Measurements from ENCODE around the gene EPS8L2.
A peak's percentile ranks its signal among the peaks of the same experiment; 100 is the strongest.

The EPS8L2 gene

GRCh38 chr11:721741-722345, 15.8 kb downstream of the EPS8L2 start:
- H3K27ac Mint-ChIP-seq, result no peak overlapping the region
- H3K9me3 Mint-ChIP-seq, result no peaks in the 10 kb centered on the region
- no peak for DNase-seq (ENCODE audit: low spot score)
- peak overlapping the region; percentile 54 for H3K4me3 Mint-ChIP-seq
- H3K4me1 Mint-ChIP-seq (ENCODE audit: low read depth), result peaks cover 10% of the 10 kb centered on the region
- H3K36me3 Mint-ChIP-seq (ENCODE audit: low read depth), result no peaks in the 10 kb centered on the region
- H3K27me3 Mint-ChIP-seq (ENCODE audit: low read depth), result peaks cover 35% of the 10 kb centered on the region

GRCh38 chr11:722346-722811, 16.3 kb downstream of the EPS8L2 start:
- Mint-ChIP-seq H3K4me3 (no peak overlapping the region), H3K27ac (no peak overlapping the region), H3K4me1 (ENCODE audit: low read depth) (peaks cover 10% of the 10 kb centered on the region), H3K27me3 (ENCODE audit: low read depth) (peaks cover 35% of the 10 kb centered on the region), H3K9me3 (no peaks in the 10 kb centered on the region), H3K36me3 (ENCODE audit: low read depth) (no peaks in the 10 kb centered on the region)
- DNase-seq (ENCODE audit: low spot score), result no peak

- Mint-ChIP-seq H3K4me3 (peak overlapping the region; percentile 74), H3K9me3 (no peaks in the 10 kb centered on the region), H3K36me3 (ENCODE audit: low read depth) (no peaks in the 10 kb centered on the region), H3K27me3 (ENCODE audit: low read depth) (peaks cover 35% of the 10 kb centered on the region), H3K4me1 (ENCODE audit: low read depth) (peaks cover 10% of the 10 kb centered on the region), H3K27ac (no peak overlapping the region)
- DNase-seq (ENCODE audit: low spot score), result peak; percentile 46
These were observed 17.3 kb downstream of the EPS8L2 start for GRCh38 chr11:723120-723883.

GRCh38 chr11:724049-724777, 18.2 kb downstream of the EPS8L2 start:
- peak overlapping the region; percentile 29 for H3K4me3 Mint-ChIP-seq
- H3K27me3 Mint-ChIP-seq (ENCODE audit: low read depth), result peaks cover 31% of the 10 kb centered on the region
- no peaks in the 10 kb centered on the region for H3K9me3 Mint-ChIP-seq
- no peak overlapping the region for H3K27ac Mint-ChIP-seq
- H3K36me3 Mint-ChIP-seq (ENCODE audit: low read depth), result no peaks in the 10 kb centered on the region
- no peak for DNase-seq (ENCODE audit: low spot score)
- peaks cover 10% of the 10 kb centered on the region for H3K4me1 Mint-ChIP-seq (ENCODE audit: low read depth)

- Mint-ChIP-seq H3K36me3 (ENCODE audit: low read depth) (no peaks in the 10 kb centered on the region), H3K27ac (no peak overlapping the region), H3K4me3 (peak overlapping the region; percentile 77), H3K27me3 (ENCODE audit: low read depth) (peaks cover 25% of the 10 kb centered on the region), H3K9me3 (no peaks in the 10 kb centered on the region), H3K4me1 (ENCODE audit: low read depth) (peaks cover 10% of the 10 kb centered on the region)
- DNase-seq (ENCODE audit: low spot score), result no peak
These were observed 18.9 kb downstream of the EPS8L2 start for GRCh38 chr11:724778-725386.

GRCh38 chr11:725624-726202, 19.7 kb downstream of the EPS8L2 start:
- H3K4me3 Mint-ChIP-seq, result peak overlapping the region; percentile 77
- no peak for DNase-seq (ENCODE audit: low spot score)
- no peaks in the 10 kb centered on the region for H3K36me3 Mint-ChIP-seq (ENCODE audit: low read depth)
- H3K27ac Mint-ChIP-seq, result no peak overlapping the region
- H3K9me3 Mint-ChIP-seq, result no peaks in the 10 kb centered on the region
- H3K27me3 Mint-ChIP-seq (ENCODE audit: low read depth), result peaks cover 20% of the 10 kb centered on the region
- peaks cover 10% of the 10 kb centered on the region for H3K4me1 Mint-ChIP-seq (ENCODE audit: low read depth)

- peak overlapping the region; percentile 36 for H3K27ac Mint-ChIP-seq
- H3K36me3 Mint-ChIP-seq (ENCODE audit: low read depth), result no peaks in the 10 kb centered on the region
- peak; percentile 57 for DNase-seq (ENCODE audit: low spot score)
- peaks cover 8% of the 10 kb centered on the region for H3K4me1 Mint-ChIP-seq (ENCODE audit: low read depth)
- H3K9me3 Mint-ChIP-seq, result no peaks in the 10 kb centered on the region
- H3K27me3 Mint-ChIP-seq (ENCODE audit: low read depth), result peaks cover 17% of the 10 kb centered on the region
- H3K4me3 Mint-ChIP-seq, result peak overlapping the region; percentile 54
These were observed 20.5 kb downstream of the EPS8L2 start for GRCh38 chr11:726278-727220.

GRCh38 chr11:727281-727701, 21.3 kb downstream of the EPS8L2 start:
- Mint-ChIP-seq H3K9me3 (no peaks in the 10 kb centered on the region), H3K4me1 (ENCODE audit: low read depth) (peaks cover 8% of the 10 kb centered on the region), H3K27me3 (ENCODE audit: low read depth) (peaks cover 13% of the 10 kb centered on the region), H3K4me3 (no peak overlapping the region), H3K27ac (no peak overlapping the region), H3K36me3 (ENCODE audit: low read depth) (no peaks in the 10 kb centered on the region)
- no peak for DNase-seq (ENCODE audit: low spot score)

GRCh38 chr11:727859-728748, 22.1 kb downstream of the EPS8L2 start:
- Mint-ChIP-seq H3K36me3 (ENCODE audit: low read depth) (no peaks in the 10 kb centered on the region), H3K4me3 (no peak overlapping the region), H3K9me3 (no peaks in the 10 kb centered on the region), H3K27me3 (ENCODE audit: low read depth) (peaks cover 11% of the 10 kb centered on the region), H3K27ac (no peak overlapping the region), H3K4me1 (ENCODE audit: low read depth) (peaks cover 6% of the 10 kb centered on the region)
- DNase-seq (ENCODE audit: low spot score), result peak; percentile 83

- no peak overlapping the region for H3K27ac Mint-ChIP-seq
- no peaks in the 10 kb centered on the region for H3K36me3 Mint-ChIP-seq (ENCODE audit: low read depth)
- H3K4me1 Mint-ChIP-seq (ENCODE audit: low read depth), result peaks cover 2% of the 10 kb centered on the region
- DNase-seq (ENCODE audit: low spot score), result no peak
- no peak overlapping the region for H3K4me3 Mint-ChIP-seq
- H3K27me3 Mint-ChIP-seq (ENCODE audit: low read depth), result peaks cover 8% of the 10 kb centered on the region
- H3K9me3 Mint-ChIP-seq, result no peaks in the 10 kb centered on the region
These were observed 23.0 kb downstream of the EPS8L2 start for GRCh38 chr11:728901-729491.

GRCh38 chr11:729492-730074, 23.6 kb downstream of the EPS8L2 start:
- H3K4me3 Mint-ChIP-seq, result no peak overlapping the region
- H3K36me3 Mint-ChIP-seq (ENCODE audit: low read depth), result no peaks in the 10 kb centered on the region
- H3K4me1 Mint-ChIP-seq (ENCODE audit: low read depth), result peaks cover 2% of the 10 kb centered on the region
- no peak for DNase-seq (ENCODE audit: low spot score)
- H3K9me3 Mint-ChIP-seq, result no peaks in the 10 kb centered on the region
- H3K27ac Mint-ChIP-seq, result no peak overlapping the region
- peaks cover 6% of the 10 kb centered on the region for H3K27me3 Mint-ChIP-seq (ENCODE audit: low read depth)

Measured in T-helper 2 cell treated with Interferon-gamma antibody and Interleukin-4, amounts not matched to agents 5 μg/mL and 100 μg/mL, for 36 hours (primary cell).